Right lobe of liver (tissue), 6 donors: ENCODE results near the gene IFI44. TPM values are rescaled to one million over a fixed set of nuclear protein-coding genes. Genes with fewer than 3 reads are reported as not detected.

Experiments used
- ATAC-seq, 4 donors: fragments of 200-7000 bp; cut with Tn5 transposase; one replicate each; pipeline ENCODE4 v1.9.1; 2020; ENCODE audit warnings: mild to moderate bottlenecking in 4 of 4, moderate library complexity in 4 of 4
- DNase-seq, 3 donors: peaks; one replicate each; pipeline ENCODE4 v3.0.0-alpha.2; 2020
- H3K27ac ChIP-seq, 3 donors: fragments of 200-600 bp; one replicate each; pipeline ENCODE4 v1.8.0; 2022
- H3K27me3 ChIP-seq, 2 donors: fragments of 200-600 bp; one replicate each; pipeline ENCODE4 v1.8.0; 2022
- H3K36me3 ChIP-seq, 4 donors: fragments of 200-600 bp; sonication (generic) in 1 of 4; one replicate each; pipeline versions ENCODE4 v1.5.1 to v1.8.0; 2017 to 2022; ENCODE audit warnings: control low read depth in 1 of 4
- H3K4me1 ChIP-seq, 4 donors: fragments of 200-600 bp; sonication (generic) in 1 of 4; one replicate each; pipeline versions ENCODE4 v1.5.1 to v1.8.0; 2017 to 2022; ENCODE audit warnings: control low read depth in 1 of 4
- H3K4me3 ChIP-seq, 3 donors: fragments of 200-600 bp; one replicate each; pipeline ENCODE4 v1.8.0; 2022
- H3K9me3 ChIP-seq, 4 donors: fragments of 200-600 bp; sonication (generic) in 1 of 4; one replicate each; pipeline versions ENCODE4 v1.5.1 to v1.8.0; 2017 to 2022; ENCODE audit warnings: control low read depth in 1 of 4
- CTCF ChIP-seq, 4 donors: fragments of 200-600 bp in 3 of 4; fragments of 450-650 bp in 1 of 4; IDR thresholded peaks; one replicate each; pipeline versions ENCODE4 v1.5.1 to v1.8.0; 2016 to 2022; ENCODE audit warnings: antibody characterized with exemption in 4 of 4, mild to moderate bottlenecking in 2 of 4
- POLR2A ChIP-seq: fragments of 450-650 bp; IDR thresholded peaks from one replicate; pipeline ENCODE4 v1.6.1; 2017; ENCODE audit warnings: antibody characterized with exemption, mild to moderate bottlenecking
- WGBS: methylation state at CpG from one replicate; pipeline ENCODE4 v1.1.6; 2018; ENCODE audit warnings: low coverage, low lambda C conversion rate; ENCODE audit not compliant: insufficient coverage; ENCODE audit errors: missing lambda C conversion rate; 5-methylcytosine and 5-hydroxymethylcytosine counted together
- intact Hi-C, 2 donors: fragments of 100-400 bp; cut with DNase I; formaldehyde crosslinking; loops; one replicate each; pipeline versions ENCODE4 v1.11.2 to v1.14.1; 2022
- total RNA-seq, 6 experiments: library from RNA; depleted of rRNA in 2 of 6; stranded (reverse); fragments of >200 nt in 2 of 6; fragmentation: NEBNext Ultra II Directional in 3 of 6; extraction: Animal tissue kit (Norgen Biotek cat#: 25700) in 3 of 6; gene quantifications; one replicate each; pipeline versions ENCODE4 v1.1.0 to v1.2.4, GENCODE V29; 2016 to 2023
- donor health status: DM: no; HTN: yes; CAD: no.
- donor health status: DM: no; HTN: no; CAD: no.
- donor health status: DM: no; HTN: no; CAD: no.
- donor health status: DM: no; HTN: yes; CAD: no.
- donor health status: DM: no; HTN: yes; CAD: no.

The IFI44 gene
- total RNA-seq, 6 experiments from 2014 or later: 5.6 to 12.0 (median 9.8) TPM

GRCh38 chr1:78673120-78673519 is 23.5 kb downstream of the IFI44 start:
- H3K4me1 ChIP-seq: no peaks in the 10 kb centered on the region
- ATAC-seq (peak in 3 of 4 donors; percentile 18 to 41 (median 21)), DNase-seq (no peak)
- H3K27me3 ChIP-seq: no peaks in the 10 kb centered on the region
- H3K27ac ChIP-seq: no peak overlapping the region
- no peaks in the 10 kb centered on the region for H3K9me3 ChIP-seq
- 82% methylated on average over 3 of the region's 5 CpGs for WGBS
- TF ChIP-seq POLR2A: no peak
- TF ChIP-seq CTCF (IDR thresholded peaks at IDR 0.05): no peak
- no peaks in the 10 kb centered on the region for H3K36me3 ChIP-seq
- H3K4me3 ChIP-seq: no peak overlapping the region
- intact Hi-C loops: loop anchor here in 1 of 2 donors (5.0 kb wide), 1 partner anchor 51 kb away; the partner anchor contains the start of gene IFI44L

GRCh38 chr1:78676347-78676982 is 26.8 kb downstream of the IFI44 start:
- TF ChIP-seq CTCF (IDR thresholded peaks at IDR 0.05) (peak; percentile 78 to 87 (median 84)), POLR2A (no peak)
- WGBS: 19% methylated on average over 9 of the region's 9 CpGs
- H3K4me1 ChIP-seq: no peaks in the 10 kb centered on the region
- H3K27ac ChIP-seq: no peak overlapping the region
- H3K36me3 ChIP-seq: no peaks in the 10 kb centered on the region
- peak; percentile 67 to 79 (median 78) for ATAC-seq
- peak in 1 of 3 donors; percentile 51 for DNase-seq
- no peaks in the 10 kb centered on the region for H3K9me3 ChIP-seq
- no peaks in the 10 kb centered on the region for H3K27me3 ChIP-seq
- H3K4me3 ChIP-seq: no peak overlapping the region
- intact Hi-C loops: loop anchor here in 1 of 2 donors (5.0 kb wide), 1 partner anchor 59 kb away; no protein-coding TSS in a partner anchor

GRCh38 chr1:78676993-78677392 is 27.4 kb downstream of the IFI44 start:
- H3K4me1 ChIP-seq: no peaks in the 10 kb centered on the region
- no peak for ATAC-seq
- WGBS: 61% methylated on average over 3 of the region's 3 CpGs
- no peak for DNase-seq
- no peaks in the 10 kb centered on the region for H3K9me3 ChIP-seq
- H3K36me3 ChIP-seq: no peaks in the 10 kb centered on the region
- no peak overlapping the region for H3K4me3 ChIP-seq
- no peak for TF ChIP-seq POLR2A
- no peak for TF ChIP-seq CTCF (IDR thresholded peaks at IDR 0.05)
- no peak overlapping the region for H3K27ac ChIP-seq
- intact Hi-C loops: loop anchor here in 1 of 2 donors (5.0 kb wide), 1 partner anchor 60 kb away; no protein-coding TSS in a partner anchor
- no peaks in the 10 kb centered on the region for H3K27me3 ChIP-seq

- Histone ChIP-seq H3K9me3 (no peaks in the 10 kb centered on the region), H3K27me3 (no peaks in the 10 kb centered on the region)
- no peak for ATAC-seq
These were observed 28.2 kb downstream of the IFI44 start for GRCh38 chr1:78677788-78678187.

More at GRCh38 chr1:78677788-78678187, 28.2 kb downstream of the IFI44 start:
- H3K4me1 ChIP-seq: no peaks in the 10 kb centered on the region
- TF ChIP-seq POLR2A (no peak), CTCF (IDR thresholded peaks at IDR 0.05) (no peak)
- H3K36me3 ChIP-seq: no peaks in the 10 kb centered on the region
- intact Hi-C loops: loop anchor here in 1 of 2 donors (5.0 kb wide), 1 partner anchor 60 kb away; no protein-coding TSS in a partner anchor
- DNase-seq: no peak
- no peak overlapping the region for H3K4me3 ChIP-seq
- H3K27ac ChIP-seq: no peak overlapping the region
- WGBS: 86% methylated on average over 3 of the region's 3 CpGs
